MM.1S (cell line): ENCODE results near the gene PCYOX1L.

Experiments
- DNase-seq: peaks from one replicate; pipeline ENCODE4 v3.0.0-alpha.2; 2015
- H2AFZ ChIP-seq: fragments of 300-600 bp; sonication (generic); 2 replicates; pipeline ENCODE4 v1.6.0; 2016; ENCODE audit warnings: antibody characterized with exemption, low read length
- H3F3A ChIP-seq: fragments of 300-600 bp; sonication (generic); 2 replicates; pipeline ENCODE4 v1.6.1; 2016; ENCODE audit warnings: mild to moderate bottlenecking, antibody characterized with exemption, low read length, moderate library complexity, mixed read lengths; ENCODE audit not compliant: insufficient read depth
- H3K27ac ChIP-seq: fragments of 300-600 bp; sonication (generic); 2 replicates; pipeline ENCODE4 v1.5.1; 2016; ENCODE audit warnings: mild to moderate bottlenecking, low read length
- H3K27me3 ChIP-seq: fragments of 300-600 bp; sonication (generic); replicated peaks from 2 replicates; pipeline ENCODE4 v1.6.0; 2016; ENCODE audit warnings: low read length; ENCODE audit not compliant: insufficient read depth
- H3K36me3 ChIP-seq: fragments of 300-600 bp; sonication (generic); replicated peaks from 2 replicates; pipeline ENCODE4 v1.6.1; 2016; ENCODE audit warnings: mild to moderate bottlenecking, low read length, mixed read lengths; ENCODE audit not compliant: insufficient read depth
- H3K4me1 ChIP-seq: fragments of 300-600 bp; sonication (generic); 2 replicates; pipeline ENCODE4 v1.6.1; 2016; ENCODE audit warnings: low read length, mixed read lengths
- H3K4me2 ChIP-seq: fragments of 300-600 bp; sonication (generic); 2 replicates; pipeline ENCODE4 v1.6.0; 2016; ENCODE audit warnings: low read depth, low read length
- H3K4me3 ChIP-seq: fragments of 300-600 bp; sonication (generic); 2 replicates; pipeline ENCODE4 v1.5.1; 2016; ENCODE audit warnings: low read length, mixed read lengths
- H3K79me2 ChIP-seq: fragments of 300-600 bp; sonication (generic); 2 replicates; pipeline ENCODE4 v1.6.1; 2016; ENCODE audit warnings: mixed run types, low read length, mixed read lengths
- H3K9ac ChIP-seq: fragments of 300-600 bp; sonication (generic); 2 replicates; pipeline ENCODE4 v1.6.1; 2016; ENCODE audit warnings: low read length, mixed read lengths
- H3K9me2 ChIP-seq: fragments of 300-600 bp; sonication (generic); replicated peaks from 2 replicates; pipeline ENCODE4 v1.6.1; 2016; ENCODE audit warnings: mild to moderate bottlenecking, low read length, mixed read lengths; ENCODE audit not compliant: insufficient read depth
- H3K9me3 ChIP-seq: fragments of 300-600 bp; sonication (generic); replicated peaks from 2 replicates; pipeline ENCODE4 v1.6.1; 2016; ENCODE audit warnings: mild to moderate bottlenecking, low read length, mixed read lengths; ENCODE audit not compliant: insufficient read depth
- H4K20me1 ChIP-seq: fragments of 300-600 bp; sonication (generic); 2 replicates; pipeline ENCODE4 v1.6.1; 2016; ENCODE audit warnings: mild to moderate bottlenecking, low read length, moderate library complexity, mixed read lengths; ENCODE audit not compliant: insufficient read depth
- EZH2 ChIP-seq: fragments of 300-600 bp; sonication (generic); optimal IDR thresholded peaks from 2 replicates; pipeline ENCODE3; 2017; ENCODE audit warnings: low read depth, mild to moderate bottlenecking, antibody characterized with exemption, low read length, mixed read lengths
- EZH2phosphoT487 ChIP-seq: fragments of 300-600 bp; sonication (generic); IDR thresholded peaks from 2 replicates; pipeline ENCODE4 v1.6.1; 2018; ENCODE audit warnings: antibody characterized with exemption, low read length
- TF ChIP-seq, protein P1 (sequence below): fragments of 300-600 bp; sonication (generic); IDR thresholded peaks from 2 replicates; pipeline ENCODE4 v1.5.1; 2016; ENCODE audit warnings: antibody characterized with exemption, low read length, mixed read lengths

The PCYOX1L gene

DNA sequence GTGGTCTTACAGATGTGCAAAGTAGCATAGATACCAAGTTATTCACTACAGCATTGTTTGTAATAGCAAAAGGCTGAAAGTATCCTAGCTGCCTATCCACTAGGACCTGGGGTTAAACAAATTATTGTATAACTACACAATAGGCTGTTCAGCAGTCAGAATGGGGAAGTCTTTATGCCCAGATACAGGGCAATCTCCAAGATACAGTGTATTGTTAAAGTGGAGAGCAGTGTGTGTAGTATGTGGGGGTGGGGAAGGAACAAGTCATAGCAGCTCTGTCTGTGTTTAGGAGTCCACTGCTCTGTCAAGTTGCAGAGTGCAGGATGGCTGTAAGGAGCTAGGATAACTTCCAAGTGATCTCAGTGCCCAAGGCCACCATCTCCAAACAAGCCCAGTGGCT is 5.5 kb downstream of the PCYOX1L start:
- Histone ChIP-seq H3K36me3 (no peaks in the 10 kb centered on the region), H3K79me2 (peaks cover 11% of the 10 kb centered on the region), H3K9ac (no peak overlapping the region), H4K20me1 (no peaks in the 10 kb centered on the region), H3K9me3 (no peaks in the 10 kb centered on the region), H3K9me2 (no peaks in the 10 kb centered on the region), H2AFZ (no peak overlapping the region), H3K4me3 (no peak overlapping the region), H3K4me1 (peaks cover 57% of the 10 kb centered on the region), H3K4me2 (peak overlapping the region; percentile 75; the same call in 1 of the 2 replicates), H3K27me3 (no peaks in the 10 kb centered on the region), H3K27ac (no peak overlapping the region), H3F3A (peaks cover 20% of the 10 kb centered on the region)
- peak; percentile 4 for DNase-seq
- no peak for TF ChIP-seq EZH2
- TF ChIP-seq EZH2phosphoT487, result no peak
- TF ChIP-seq, protein P1, sequence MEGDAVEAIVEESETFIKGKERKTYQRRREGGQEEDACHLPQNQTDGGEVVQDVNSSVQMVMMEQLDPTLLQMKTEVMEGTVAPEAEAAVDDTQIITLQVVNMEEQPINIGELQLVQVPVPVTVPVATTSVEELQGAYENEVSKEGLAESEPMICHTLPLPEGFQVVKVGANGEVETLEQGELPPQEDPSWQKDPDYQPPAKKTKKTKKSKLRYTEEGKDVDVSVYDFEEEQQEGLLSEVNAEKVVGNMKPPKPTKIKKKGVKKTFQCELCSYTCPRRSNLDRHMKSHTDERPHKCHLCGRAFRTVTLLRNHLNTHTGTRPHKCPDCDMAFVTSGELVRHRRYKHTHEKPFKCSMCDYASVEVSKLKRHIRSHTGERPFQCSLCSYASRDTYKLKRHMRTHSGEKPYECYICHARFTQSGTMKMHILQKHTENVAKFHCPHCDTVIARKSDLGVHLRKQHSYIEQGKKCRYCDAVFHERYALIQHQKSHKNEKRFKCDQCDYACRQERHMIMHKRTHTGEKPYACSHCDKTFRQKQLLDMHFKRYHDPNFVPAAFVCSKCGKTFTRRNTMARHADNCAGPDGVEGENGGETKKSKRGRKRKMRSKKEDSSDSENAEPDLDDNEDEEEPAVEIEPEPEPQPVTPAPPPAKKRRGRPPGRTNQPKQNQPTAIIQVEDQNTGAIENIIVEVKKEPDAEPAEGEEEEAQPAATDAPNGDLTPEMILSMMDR, result no peak

DNA sequence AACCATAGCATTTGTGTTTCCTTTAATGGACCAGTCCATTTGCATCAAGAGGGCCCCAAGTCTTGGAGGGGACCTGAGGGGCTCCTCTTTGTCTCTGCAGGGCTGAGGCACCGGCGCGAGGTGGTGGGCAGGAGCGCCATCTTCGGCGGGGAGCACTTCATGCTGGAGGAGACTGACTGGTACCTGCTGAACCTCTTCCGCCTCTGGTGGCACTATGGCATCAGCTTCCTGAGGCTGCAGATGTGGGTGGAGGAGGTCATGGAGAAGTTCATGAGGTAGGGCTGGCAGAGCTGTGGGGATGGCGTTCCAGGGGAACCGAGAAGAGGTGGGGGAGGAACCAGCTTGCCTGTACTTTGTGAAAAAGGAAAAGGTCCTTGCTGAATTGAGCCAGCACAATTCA is 6.1 kb downstream of the PCYOX1L start:
- no peak overlapping the region for H3K4me2 ChIP-seq
- H3K4me3 ChIP-seq, result no peak overlapping the region
- peaks cover 20% of the 10 kb centered on the region for H3F3A ChIP-seq
- H3K27me3 ChIP-seq, result no peaks in the 10 kb centered on the region
- no peak overlapping the region for H3K27ac ChIP-seq
- H3K4me1 ChIP-seq, result peaks cover 53% of the 10 kb centered on the region
- peaks cover 5% of the 10 kb centered on the region for H3K79me2 ChIP-seq
- TF ChIP-seq EZH2, result no peak
- TF ChIP-seq, protein P1, result no peak
- TF ChIP-seq EZH2phosphoT487, result no peak
- H2AFZ ChIP-seq, result no peak overlapping the region
- H3K9ac ChIP-seq, result no peak overlapping the region
- no peaks in the 10 kb centered on the region for H3K9me3 ChIP-seq
- H4K20me1 ChIP-seq, result no peaks in the 10 kb centered on the region
- H3K9me2 ChIP-seq, result no peaks in the 10 kb centered on the region
- peak; percentile 3 for DNase-seq
- no peaks in the 10 kb centered on the region for H3K36me3 ChIP-seq

DNA sequence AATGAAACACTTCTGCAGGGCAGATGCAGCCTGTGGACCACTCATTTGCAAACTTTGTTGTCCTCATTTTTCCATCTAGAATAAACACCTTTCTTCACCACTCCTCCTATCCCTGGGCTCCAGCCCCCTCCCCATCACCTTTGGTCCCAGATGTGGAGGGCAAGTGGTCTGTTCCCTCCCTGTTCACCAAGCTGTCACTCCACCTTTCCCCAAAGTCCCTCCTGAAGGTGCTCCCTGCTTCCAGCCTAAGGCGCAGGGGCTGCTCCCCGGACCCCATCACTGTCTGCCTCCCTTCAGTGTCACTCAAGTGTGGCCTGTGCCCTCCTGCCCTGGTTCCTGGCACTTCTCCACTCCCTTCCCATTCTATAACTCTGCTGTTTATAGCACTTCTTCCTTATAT is 6.9 kb downstream of the PCYOX1L start:
- no peak overlapping the region for H3K9ac ChIP-seq
- H3K36me3 ChIP-seq, result no peaks in the 10 kb centered on the region
- H3K4me1 ChIP-seq, result peaks cover 53% of the 10 kb centered on the region
- no peaks in the 10 kb centered on the region for H3K9me2 ChIP-seq
- H3K27me3 ChIP-seq, result no peaks in the 10 kb centered on the region
- H4K20me1 ChIP-seq, result no peaks in the 10 kb centered on the region
- no peak overlapping the region for H3K4me2 ChIP-seq
- H3K4me3 ChIP-seq, result no peak overlapping the region
- H3K9me3 ChIP-seq, result no peaks in the 10 kb centered on the region
- no peak overlapping the region for H3K27ac ChIP-seq
- H3K79me2 ChIP-seq, result no peaks in the 10 kb centered on the region
- DNase-seq, result no peak
- peaks cover 20% of the 10 kb centered on the region for H3F3A ChIP-seq
- TF ChIP-seq, protein P1, result no peak
- TF ChIP-seq EZH2phosphoT487 (no peak), EZH2 (no peak)
- H2AFZ ChIP-seq, result no peak overlapping the region

DNA sequence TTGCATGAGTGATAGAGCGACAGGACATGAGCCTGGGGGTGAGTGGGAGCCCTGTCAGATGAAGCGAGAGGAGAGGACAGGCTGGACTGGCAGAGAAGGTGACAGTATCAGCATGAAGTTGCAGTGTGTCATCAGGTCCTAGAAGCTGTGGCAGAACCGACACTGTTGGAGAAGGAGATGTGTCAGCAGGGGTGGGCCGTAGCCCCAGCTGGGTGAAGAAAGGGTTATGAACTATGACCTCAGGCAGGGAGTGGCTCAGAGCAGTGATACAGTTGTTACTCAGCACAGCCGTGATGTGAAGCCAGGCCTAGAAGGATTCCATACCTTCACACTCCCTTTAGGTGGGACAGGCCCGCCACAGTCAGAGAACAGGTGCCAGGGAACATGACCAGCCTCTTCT is 7.6 kb downstream of the PCYOX1L start:
- no peak for DNase-seq
- Histone ChIP-seq H3K4me3 (no peak overlapping the region), H3K36me3 (no peaks in the 10 kb centered on the region), H3F3A (peaks cover 19% of the 10 kb centered on the region), H3K9me2 (no peaks in the 10 kb centered on the region), H4K20me1 (no peaks in the 10 kb centered on the region), H3K4me1 (peaks cover 46% of the 10 kb centered on the region), H3K79me2 (no peaks in the 10 kb centered on the region), H3K9ac (no peak overlapping the region), H3K27me3 (no peaks in the 10 kb centered on the region), H3K9me3 (no peaks in the 10 kb centered on the region), H3K4me2 (no peak overlapping the region), H3K27ac (no peak overlapping the region), H2AFZ (no peak overlapping the region)
- no peak for TF ChIP-seq EZH2
- no peak for TF ChIP-seq EZH2phosphoT487
- TF ChIP-seq, protein P1, result no peak
